DND-41 (cell line): ENCODE measurements around the gene CD79B.

Experiments used
- ATAC-seq: fragments of 200-7000 bp; cut with Tn5 transposase; 3 replicates; pipeline ENCODE4 v1.9.1; 2021; ENCODE audit warnings: low read depth; ENCODE audit not compliant: insufficient read depth
- DNase-seq: peaks from one replicate; pipeline ENCODE4 v3.0.0-alpha.2; 2020
- H2AFZ ChIP-seq: 2 replicates; pipeline ENCODE4 v1.6.0; 2012; ENCODE audit warnings: low read depth, low read length
- H3K27ac ChIP-seq: 2 replicates; pipeline ENCODE4 v1.5.1; 2012; ENCODE audit warnings: low read length, inconsistent platforms
- H3K27me3 ChIP-seq: fragments of 200-600 bp; sonication (generic); 2 replicates; pipeline ENCODE4 v1.6.0; 2012; ENCODE audit warnings: low read length, mild to moderate bottlenecking, inconsistent platforms; ENCODE audit not compliant: insufficient read depth, poor library complexity
- H3K36me3 ChIP-seq: 2 replicates; pipeline ENCODE4 v1.5.1; 2012; ENCODE audit warnings: low read length, inconsistent platforms; ENCODE audit not compliant: insufficient read depth
- H3K4me1 ChIP-seq: 2 replicates; pipeline ENCODE4 v1.5.1; 2012; ENCODE audit warnings: mild to moderate bottlenecking, low read length; ENCODE audit not compliant: insufficient read depth
- H3K4me2 ChIP-seq: 2 replicates; pipeline ENCODE4 v1.6.0; 2012; ENCODE audit warnings: mild to moderate bottlenecking, moderate library complexity, low read length, inconsistent platforms; ENCODE audit not compliant: insufficient read depth
- H3K4me3 ChIP-seq, 2 experiments: fragments of 200-600 bp in 1 of 2; shearing (Covaris generic) in 1 of 2; 2 replicates each; pipeline ENCODE4 v1.5.1; 2012 to 2016; ENCODE audit warnings: inconsistent platforms in 2 of 2, low read length in 2 of 2, mild to moderate bottlenecking in 2 of 2, low read depth in 1 of 2, moderate library complexity in 1 of 2
- H3K79me2 ChIP-seq: 2 replicates; pipeline ENCODE4 v1.6.0; 2012; ENCODE audit warnings: low read length, inconsistent platforms; ENCODE audit not compliant: insufficient read depth
- H3K9ac ChIP-seq: 2 replicates; pipeline ENCODE4 v1.6.0; 2012; ENCODE audit warnings: low read depth, mild to moderate bottlenecking, inconsistent platforms, low read length, moderate library complexity
- H3K9me3 ChIP-seq: 2 replicates; pipeline ENCODE4 v1.5.1; 2012; ENCODE audit warnings: low read length, moderate library complexity, mild to moderate bottlenecking, inconsistent platforms; ENCODE audit not compliant: insufficient read depth, severe bottlenecking
- H4K20me1 ChIP-seq: 2 replicates; pipeline ENCODE4 v1.6.0; 2012; ENCODE audit warnings: low read length; ENCODE audit not compliant: insufficient read depth
- CTCF ChIP-seq: IDR thresholded peaks from 2 replicates; pipeline ENCODE4 v1.5.1; 2012; ENCODE audit warnings: borderline replicate concordance, low read length, moderate library complexity, mild to moderate bottlenecking; ENCODE audit not compliant: poor library complexity, severe bottlenecking; ENCODE audit errors: extremely low read depth
- EZH2 ChIP-seq: IDR thresholded peaks from 3 replicates; pipeline ENCODE4 v1.6.1; 2012; ENCODE audit warnings: borderline replicate concordance, low read depth, mild to moderate bottlenecking, moderate library complexity, low read length, inconsistent platforms; ENCODE audit not compliant: severe bottlenecking

The CD79B gene

DNA sequence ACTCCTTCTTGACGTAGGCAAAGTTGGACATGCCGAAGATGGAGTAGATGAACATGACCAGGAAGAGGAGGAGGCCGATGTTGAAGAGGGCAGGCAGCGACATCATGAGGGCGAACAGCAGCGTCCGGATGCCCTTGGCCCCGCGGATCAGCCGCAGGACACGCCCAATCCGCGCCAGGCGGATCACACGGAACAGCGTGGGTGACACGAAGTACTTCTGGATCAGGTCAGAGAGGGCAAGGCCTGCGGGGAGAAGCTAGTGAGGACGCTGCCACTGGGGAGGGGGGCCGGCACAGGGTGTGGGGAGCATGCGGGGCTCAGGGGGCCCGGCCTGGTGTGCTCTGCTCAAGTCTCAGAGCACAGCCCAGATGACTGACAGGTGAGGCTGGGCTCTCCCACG is 9.6 kb upstream of the CD79B start:
- no peak for DNase-seq
- Histone ChIP-seq H3K9ac (no peak overlapping the region), H3K4me2 (no peak overlapping the region), H3K27me3 (no peaks in the 10 kb centered on the region), H3K9me3 (no peaks in the 10 kb centered on the region), H3K79me2 (no peaks in the 10 kb centered on the region), H2AFZ (no peak overlapping the region), H3K27ac (no peak overlapping the region), H4K20me1 (no peaks in the 10 kb centered on the region), H3K4me3 (no peak overlapping the region), H3K36me3 (no peaks in the 10 kb centered on the region), H3K4me1 (peaks cover 4% of the 10 kb centered on the region; the same call in 1 of the 2 replicates)
- no peak for TF ChIP-seq CTCF
- TF ChIP-seq EZH2 = no peak
- ATAC-seq = no peak

DNA sequence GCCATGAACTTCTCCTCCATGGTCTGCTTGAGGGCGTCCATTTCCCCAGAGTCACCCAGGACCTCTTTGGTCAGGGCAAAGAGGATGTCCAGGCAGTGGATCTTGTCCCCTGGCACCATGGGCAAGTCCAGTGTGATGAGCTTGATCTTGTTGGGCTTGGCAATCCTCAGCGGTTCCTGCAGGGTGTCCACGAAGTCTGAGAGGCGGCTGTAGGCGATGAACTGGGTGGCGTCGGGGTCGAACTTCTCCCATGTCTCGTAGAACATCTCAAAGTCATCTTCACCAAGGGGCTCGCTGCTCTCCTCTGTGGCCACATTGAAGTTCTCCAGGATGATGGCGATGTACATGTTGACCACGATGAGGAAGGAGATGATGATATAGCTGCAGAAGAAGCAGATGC is 9.0 kb upstream of the CD79B start:
- no peak overlapping the region for H3K4me3 ChIP-seq
- H3K9ac ChIP-seq = no peak overlapping the region
- ATAC-seq = no peak

GRCh38 chr17:63940584-63940983 is 8.5 kb upstream of the CD79B start:
- no peaks in the 10 kb centered on the region for H3K9me3 ChIP-seq
- TF ChIP-seq EZH2 = no peak
- no peak for TF ChIP-seq CTCF
- no peak overlapping the region for H3K9ac ChIP-seq
- no peaks in the 10 kb centered on the region for H3K4me1 ChIP-seq
- no peaks in the 10 kb centered on the region for H3K79me2 ChIP-seq
- no peaks in the 10 kb centered on the region for H3K27me3 ChIP-seq
- no peak overlapping the region for H2AFZ ChIP-seq
- no peak for DNase-seq
- no peaks in the 10 kb centered on the region for H3K36me3 ChIP-seq
- H3K27ac ChIP-seq = no peak overlapping the region
- H3K4me3 ChIP-seq = no peak overlapping the region
- no peaks in the 10 kb centered on the region for H4K20me1 ChIP-seq
- H3K4me2 ChIP-seq = no peak overlapping the region
- no peak for ATAC-seq

More for the DNA sequence above, 9.0 kb upstream of the CD79B start:
- TF ChIP-seq CTCF = no peak
- no peak for TF ChIP-seq EZH2
- Histone ChIP-seq H3K79me2 (no peaks in the 10 kb centered on the region), H3K4me1 (no peaks in the 10 kb centered on the region), H4K20me1 (no peaks in the 10 kb centered on the region), H2AFZ (no peak overlapping the region), H3K4me2 (no peak overlapping the region), H3K27me3 (no peaks in the 10 kb centered on the region), H3K9me3 (no peaks in the 10 kb centered on the region), H3K36me3 (no peaks in the 10 kb centered on the region), H3K27ac (no peak overlapping the region)
- DNase-seq = no peak

DNA sequence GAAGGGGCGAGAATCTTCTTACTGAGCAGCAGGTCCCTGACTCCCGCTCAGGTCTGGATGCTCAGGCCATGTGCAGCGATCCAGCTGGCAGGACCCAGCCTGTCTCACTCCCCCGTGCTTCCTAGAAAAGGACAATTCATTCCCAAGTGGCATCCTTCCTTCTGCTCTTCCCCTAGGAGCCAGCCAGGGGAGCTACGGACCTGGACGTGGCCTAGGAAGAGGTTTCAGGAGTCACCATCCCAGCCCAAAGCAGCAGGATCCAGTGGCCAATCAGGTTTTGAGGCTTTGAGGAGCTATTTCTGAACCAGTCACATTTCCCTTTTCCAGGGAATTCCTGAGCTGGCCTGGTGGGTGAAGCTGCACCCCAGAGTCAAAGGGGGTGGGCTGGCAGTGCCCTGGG is 7.8 kb upstream of the CD79B start:
- Histone ChIP-seq H3K9ac (no peak overlapping the region), H3K4me2 (no peak overlapping the region), H4K20me1 (no peaks in the 10 kb centered on the region), H3K79me2 (no peaks in the 10 kb centered on the region), H3K4me3 (no peak overlapping the region), H2AFZ (no peak overlapping the region), H3K9me3 (no peaks in the 10 kb centered on the region), H3K27ac (no peak overlapping the region), H3K36me3 (no peaks in the 10 kb centered on the region), H3K4me1 (no peaks in the 10 kb centered on the region), H3K27me3 (no peaks in the 10 kb centered on the region)
- DNase-seq (no peak), ATAC-seq (no peak)
- TF ChIP-seq EZH2 = no peak
- no peak for TF ChIP-seq CTCF
